WTC11 (cell line): Measurements from ENCODE around the gene NONO. TPM values are rescaled to one million over a fixed set of nuclear protein-coding genes. Genes with fewer than 3 reads are reported as not detected.

Experiments
- ATAC-seq: fragments of 200-7000 bp; cut with Tn5 transposase; 2 replicates; pipeline ENCODE4 v1.10.0; 2021; ENCODE audit warnings: mild to moderate bottlenecking, moderate library complexity
- CTCF ChIA-PET: fragments of 300-600 bp; sonication (Branson Sonifier 250); formaldehyde crosslinking; loops from one replicate; lab custom pipeline; 2021; ENCODE audit warnings: antibody characterized with exemption; lab: Charles Lee
- POLR2A ChIA-PET: fragments of 350-600 bp; sonication (Branson Sonifier 250); formaldehyde crosslinking; loops from one replicate; lab custom pipeline; 2021; ENCODE audit warnings: antibody characterized with exemption; lab: Charles Lee
- DNase-seq: peaks from one replicate; pipeline ENCODE4 v3.0.0; 2021; ENCODE audit warnings: low spot score
- H3K27ac Mint-ChIP-seq: 2 replicates; pipeline ENCODE4 v1.8.0; 2021; ENCODE audit warnings: mixed read lengths
- H3K27me3 Mint-ChIP-seq: 2 replicates; pipeline ENCODE4 v1.8.0; 2021; ENCODE audit warnings: low read depth, mild to moderate bottlenecking, moderate library complexity, mixed read lengths
- H3K36me3 Mint-ChIP-seq: 2 replicates; pipeline ENCODE4 v1.8.0; 2021; ENCODE audit warnings: mixed read lengths
- H3K4me1 Mint-ChIP-seq: 2 replicates; pipeline ENCODE4 v1.8.0; 2022; ENCODE audit warnings: mixed read lengths
- H3K4me3 Mint-ChIP-seq: 2 replicates; pipeline ENCODE4 v1.8.0; 2021; ENCODE audit warnings: mild to moderate bottlenecking, moderate library complexity, mixed read lengths
- H3K9me3 Mint-ChIP-seq: 2 replicates; pipeline ENCODE4 v1.8.0; 2021; ENCODE audit warnings: mixed read lengths
- ATF1 ChIP-seq: sonication (generic); formaldehyde crosslinking; IDR thresholded peaks from 2 replicates; pipeline ENCODE4 v1.8.1; 2023; ENCODE audit warnings: mild to moderate bottlenecking, moderate library complexity, missing genetic modification reagents
- CREB1 ChIP-seq: sonication (generic); formaldehyde crosslinking; IDR thresholded peaks from 2 replicates; pipeline ENCODE4 v1.8.0; 2023; ENCODE audit warnings: mild to moderate bottlenecking, missing genetic modification reagents
- ELF4 ChIP-seq: sonication (generic); formaldehyde crosslinking; IDR thresholded peaks from 2 replicates; pipeline ENCODE4 v1.8.1; 2022; ENCODE audit warnings: low read depth, mild to moderate bottlenecking, moderate library complexity, missing genetic modification reagents
- HMGA2 ChIP-seq: fragments of 250-450 bp; sonication (Bioruptor Pico); IDR thresholded peaks from 2 replicates; pipeline ENCODE4 v1.4.0; 2021; ENCODE audit warnings: mild to moderate bottlenecking, moderate library complexity
- NFATC4 ChIP-seq: fragments of 250-450 bp; sonication (Bioruptor Pico); IDR thresholded peaks from 2 replicates; pipeline ENCODE4 v1.9.0; 2021; ENCODE audit warnings: mild to moderate bottlenecking
- NR2C2 ChIP-seq: sonication (generic); formaldehyde crosslinking; IDR thresholded peaks from 2 replicates; pipeline ENCODE4 v1.8.0; 2022; ENCODE audit warnings: mild to moderate bottlenecking, missing genetic modification reagents
- OVOL2 ChIP-seq: fragments of 250-450 bp; sonication (Bioruptor Pico); IDR thresholded peaks from 2 replicates; pipeline ENCODE4 v1.9.0; 2021; ENCODE audit warnings: mild to moderate bottlenecking, borderline replicate concordance
- TP53 ChIP-seq: sonication (generic); formaldehyde crosslinking; IDR thresholded peaks from 2 replicates; pipeline ENCODE4 v1.8.1; 2023; ENCODE audit warnings: mild to moderate bottlenecking, missing genetic modification reagents
- ZBTB21 ChIP-seq: sonication (generic); formaldehyde crosslinking; IDR thresholded peaks from 2 replicates; pipeline ENCODE4 v1.8.1; 2023; ENCODE audit warnings: mild to moderate bottlenecking, missing genetic modification reagents, borderline replicate concordance
- ZNF396 ChIP-seq: fragments of 250-450 bp; sonication (Bioruptor Pico); IDR thresholded peaks from 2 replicates; pipeline ENCODE4 v1.8.0; 2021; ENCODE audit warnings: mild to moderate bottlenecking, moderate library complexity, borderline replicate concordance
- total RNA-seq: library from RNA; stranded (reverse); gene quantifications from 3 replicates; pipeline ENCODE4 v1.2.3, GENCODE V29; 2021
- TF ChIP-seq, protein P1 (sequence below): sonication (generic); formaldehyde crosslinking; IDR thresholded peaks from 2 replicates; pipeline ENCODE4 v1.8.1; 2022; ENCODE audit warnings: mild to moderate bottlenecking, missing genetic modification reagents, moderate library complexity, borderline replicate concordance
- TF ChIP-seq, protein P2 (sequence below): sonication (generic); formaldehyde crosslinking; IDR thresholded peaks from 2 replicates; pipeline ENCODE4 v1.8.1; 2022; ENCODE audit warnings: mild to moderate bottlenecking, moderate library complexity, missing genetic modification reagents
- TF ChIP-seq, protein P3 (sequence below): sonication (generic); formaldehyde crosslinking; IDR thresholded peaks from 2 replicates; pipeline ENCODE4 v1.8.1; 2023; ENCODE audit warnings: mild to moderate bottlenecking, moderate library complexity, missing genetic modification reagents
- TF ChIP-seq, protein P4 (sequence below): fragments of 250-450 bp; sonication (Bioruptor Pico); IDR thresholded peaks from 2 replicates; pipeline ENCODE4 v2.1.2; 2022; ENCODE audit warnings: mild to moderate bottlenecking, moderate library complexity
- TF ChIP-seq, protein P5 (sequence below): sonication (generic); formaldehyde crosslinking; IDR thresholded peaks from 2 replicates; pipeline ENCODE4 v1.8.1; 2023; ENCODE audit warnings: mild to moderate bottlenecking, missing genetic modification reagents, borderline replicate concordance

NONO gene
- total RNA-seq, 1 experiment from 2014 or later, result 706 TPM

DNA sequence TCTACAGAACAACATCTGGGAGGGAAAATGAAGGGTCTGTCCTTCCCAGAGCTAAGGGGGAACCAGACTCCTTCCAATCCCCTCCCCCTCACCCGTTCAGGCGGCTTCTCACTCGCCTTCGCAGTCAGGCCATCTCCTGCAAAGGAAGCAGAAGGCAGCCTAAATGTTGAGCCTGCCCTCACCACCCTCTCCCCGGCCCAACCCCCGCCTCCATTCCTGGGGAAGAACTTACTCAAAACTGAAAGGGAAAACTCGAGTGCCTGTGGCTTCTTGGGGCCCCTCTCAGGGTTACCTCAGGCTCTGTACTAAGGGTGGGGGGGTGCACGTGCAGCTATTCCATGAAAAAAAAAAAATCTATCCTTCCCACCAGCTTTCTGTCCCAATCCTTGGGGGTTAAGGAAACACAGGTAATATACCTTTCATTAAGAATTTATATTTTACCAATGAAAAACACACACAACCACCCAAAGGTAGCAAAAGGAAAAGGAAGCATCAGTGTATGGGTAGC is 31.9 kb upstream of the NONO start:
- no peak for DNase-seq
- Mint-ChIP-seq H3K36me3 (peaks cover 35% of the 10 kb centered on the region), H3K9me3 (no peaks in the 10 kb centered on the region), H3K27me3 (no peaks in the 10 kb centered on the region), H3K27ac (peak overlapping the region; percentile 63; the same call in 1 of the 2 replicates), H3K4me1 (peaks cover 20% of the 10 kb centered on the region), H3K4me3 (peak overlapping the region; percentile 90)
- no peak for TF ChIP-seq ZBTB21 (CRISPR knock-in tag)
- no peak for TF ChIP-seq ATF1 (CRISPR knock-in tag)
- no peak for TF ChIP-seq TP53 (CRISPR knock-in tag)
- no peak for TF ChIP-seq NR2C2 (CRISPR knock-in tag)
- no peak for TF ChIP-seq HMGA2 (CRISPR knock-in tag)
- no peak for TF ChIP-seq CREB1
- TF ChIP-seq, protein P1, sequence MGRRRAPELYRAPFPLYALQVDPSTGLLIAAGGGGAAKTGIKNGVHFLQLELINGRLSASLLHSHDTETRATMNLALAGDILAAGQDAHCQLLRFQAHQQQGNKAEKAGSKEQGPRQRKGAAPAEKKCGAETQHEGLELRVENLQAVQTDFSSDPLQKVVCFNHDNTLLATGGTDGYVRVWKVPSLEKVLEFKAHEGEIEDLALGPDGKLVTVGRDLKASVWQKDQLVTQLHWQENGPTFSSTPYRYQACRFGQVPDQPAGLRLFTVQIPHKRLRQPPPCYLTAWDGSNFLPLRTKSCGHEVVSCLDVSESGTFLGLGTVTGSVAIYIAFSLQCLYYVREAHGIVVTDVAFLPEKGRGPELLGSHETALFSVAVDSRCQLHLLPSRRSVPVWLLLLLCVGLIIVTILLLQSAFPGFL (CRISPR knock-in tag), result no peak
- TF ChIP-seq, protein P2, sequence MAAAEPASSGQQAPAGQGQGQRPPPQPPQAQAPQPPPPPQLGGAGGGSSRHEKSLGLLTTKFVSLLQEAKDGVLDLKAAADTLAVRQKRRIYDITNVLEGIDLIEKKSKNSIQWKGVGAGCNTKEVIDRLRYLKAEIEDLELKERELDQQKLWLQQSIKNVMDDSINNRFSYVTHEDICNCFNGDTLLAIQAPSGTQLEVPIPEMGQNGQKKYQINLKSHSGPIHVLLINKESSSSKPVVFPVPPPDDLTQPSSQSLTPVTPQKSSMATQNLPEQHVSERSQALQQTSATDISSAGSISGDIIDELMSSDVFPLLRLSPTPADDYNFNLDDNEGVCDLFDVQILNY (CRISPR knock-in tag), result no peak
- no peak for TF ChIP-seq ELF4 (CRISPR knock-in tag)
- CTCF ChIA-PET, result no interaction called here
- no peak for ATAC-seq
- POLR2A ChIA-PET, result interaction anchor here (1.5 to 1.6 kb wide), 2 partner anchors 32 to 70 kb away, joined by 5 read pairs; partner anchors contain the start of gene NONO

DNA sequence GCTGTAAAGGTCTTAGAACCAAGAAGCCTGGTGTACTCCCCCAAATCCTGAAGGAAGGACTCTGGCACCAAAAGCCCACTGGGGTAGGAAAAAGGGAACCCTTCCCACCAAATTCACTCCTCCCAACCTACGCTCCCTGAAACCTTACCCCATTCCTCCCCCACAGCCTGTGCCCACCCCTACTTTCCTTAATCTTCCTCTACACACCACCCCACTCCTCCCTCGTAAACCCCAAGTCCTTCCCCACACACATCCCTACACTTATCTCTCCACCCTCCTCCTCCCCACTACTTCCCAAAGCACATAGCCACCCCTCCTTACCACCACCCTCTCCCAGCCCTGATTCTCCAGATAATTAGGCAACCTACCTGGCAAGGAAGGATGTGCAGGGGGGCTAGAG is 31.2 kb upstream of the NONO start:
- ATAC-seq, result no peak
- CTCF ChIA-PET, result no interaction called here
- no peaks in the 10 kb centered on the region for H3K27me3 Mint-ChIP-seq
- no peaks in the 10 kb centered on the region for H3K9me3 Mint-ChIP-seq
- POLR2A ChIA-PET, result interaction anchor here (1.0 to 1.6 kb wide), 3 partner anchors 31 to 70 kb away, joined by 3 to 5 read pairs (median 5); partner anchors contain the start of gene NONO
- H3K27ac Mint-ChIP-seq, result 0 out of 2 replicates have a peak overlapping the region, but pooled peaks have one; percentile 63
- peaks cover 29% of the 10 kb centered on the region for H3K36me3 Mint-ChIP-seq
- no peak for DNase-seq
- TF ChIP-seq NFATC4 (CRISPR knock-in tag) (no peak), CREB1 (no peak), ZNF396 (CRISPR knock-in tag) (no peak), OVOL2 (CRISPR knock-in tag) (no peak)
- TF ChIP-seq, protein P3, sequence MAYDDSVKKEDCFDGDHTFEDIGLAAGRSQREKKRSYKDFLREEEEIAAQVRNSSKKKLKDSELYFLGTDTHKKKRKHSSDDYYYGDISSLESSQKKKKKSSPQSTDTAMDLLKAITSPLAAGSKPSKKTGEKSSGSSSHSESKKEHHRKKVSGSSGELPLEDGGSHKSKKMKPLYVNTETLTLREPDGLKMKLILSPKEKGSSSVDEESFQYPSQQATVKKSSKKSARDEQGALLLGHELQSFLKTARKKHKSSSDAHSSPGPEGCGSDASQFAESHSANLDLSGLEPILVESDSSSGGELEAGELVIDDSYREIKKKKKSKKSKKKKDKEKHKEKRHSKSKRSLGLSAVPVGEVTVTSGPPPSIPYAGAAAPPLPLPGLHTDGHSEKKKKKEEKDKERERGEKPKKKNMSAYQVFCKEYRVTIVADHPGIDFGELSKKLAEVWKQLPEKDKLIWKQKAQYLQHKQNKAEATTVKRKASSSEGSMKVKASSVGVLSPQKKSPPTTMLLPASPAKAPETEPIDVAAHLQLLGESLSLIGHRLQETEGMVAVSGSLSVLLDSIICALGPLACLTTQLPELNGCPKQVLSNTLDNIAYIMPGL (CRISPR knock-in tag), result no peak
- TF ChIP-seq, protein P4, sequence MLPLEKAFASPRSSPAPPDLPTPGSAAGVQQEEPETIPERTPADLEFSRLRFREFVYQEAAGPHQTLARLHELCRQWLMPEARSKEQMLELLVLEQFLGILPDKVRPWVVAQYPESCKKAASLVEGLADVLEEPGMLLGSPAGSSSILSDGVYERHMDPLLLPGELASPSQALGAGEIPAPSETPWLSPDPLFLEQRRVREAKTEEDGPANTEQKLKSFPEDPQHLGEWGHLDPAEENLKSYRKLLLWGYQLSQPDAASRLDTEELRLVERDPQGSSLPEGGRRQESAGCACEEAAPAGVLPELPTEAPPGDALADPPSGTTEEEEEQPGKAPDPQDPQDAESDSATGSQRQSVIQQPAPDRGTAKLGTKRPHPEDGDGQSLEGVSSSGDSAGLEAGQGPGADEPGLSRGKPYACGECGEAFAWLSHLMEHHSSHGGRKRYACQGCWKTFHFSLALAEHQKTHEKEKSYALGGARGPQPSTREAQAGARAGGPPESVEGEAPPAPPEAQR (CRISPR knock-in tag), result no peak
- TF ChIP-seq, protein P5, sequence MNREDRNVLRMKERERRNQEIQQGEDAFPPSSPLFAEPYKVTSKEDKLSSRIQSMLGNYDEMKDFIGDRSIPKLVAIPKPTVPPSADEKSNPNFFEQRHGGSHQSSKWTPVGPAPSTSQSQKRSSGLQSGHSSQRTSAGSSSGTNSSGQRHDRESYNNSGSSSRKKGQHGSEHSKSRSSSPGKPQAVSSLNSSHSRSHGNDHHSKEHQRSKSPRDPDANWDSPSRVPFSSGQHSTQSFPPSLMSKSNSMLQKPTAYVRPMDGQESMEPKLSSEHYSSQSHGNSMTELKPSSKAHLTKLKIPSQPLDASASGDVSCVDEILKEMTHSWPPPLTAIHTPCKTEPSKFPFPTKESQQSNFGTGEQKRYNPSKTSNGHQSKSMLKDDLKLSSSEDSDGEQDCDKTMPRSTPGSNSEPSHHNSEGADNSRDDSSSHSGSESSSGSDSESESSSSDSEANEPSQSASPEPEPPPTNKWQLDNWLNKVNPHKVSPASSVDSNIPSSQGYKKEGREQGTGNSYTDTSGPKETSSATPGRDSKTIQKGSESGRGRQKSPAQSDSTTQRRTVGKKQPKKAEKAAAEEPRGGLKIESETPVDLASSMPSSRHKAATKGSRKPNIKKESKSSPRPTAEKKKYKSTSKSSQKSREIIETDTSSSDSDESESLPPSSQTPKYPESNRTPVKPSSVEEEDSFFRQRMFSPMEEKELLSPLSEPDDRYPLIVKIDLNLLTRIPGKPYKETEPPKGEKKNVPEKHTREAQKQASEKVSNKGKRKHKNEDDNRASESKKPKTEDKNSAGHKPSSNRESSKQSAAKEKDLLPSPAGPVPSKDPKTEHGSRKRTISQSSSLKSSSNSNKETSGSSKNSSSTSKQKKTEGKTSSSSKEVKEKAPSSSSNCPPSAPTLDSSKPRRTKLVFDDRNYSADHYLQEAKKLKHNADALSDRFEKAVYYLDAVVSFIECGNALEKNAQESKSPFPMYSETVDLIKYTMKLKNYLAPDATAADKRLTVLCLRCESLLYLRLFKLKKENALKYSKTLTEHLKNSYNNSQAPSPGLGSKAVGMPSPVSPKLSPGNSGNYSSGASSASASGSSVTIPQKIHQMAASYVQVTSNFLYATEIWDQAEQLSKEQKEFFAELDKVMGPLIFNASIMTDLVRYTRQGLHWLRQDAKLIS (CRISPR knock-in tag), result no peak
- TF ChIP-seq, protein P1 (CRISPR knock-in tag), result no peak
- TF ChIP-seq, all 79 proteins: peak for 0
- Mint-ChIP-seq H3K4me3 (peak overlapping the region; percentile 90), H3K4me1 (peaks cover 21% of the 10 kb centered on the region)
